NCI-H2029 (cell line): ENCODE data around the gene TMEM63B.
A peak's percentile ranks its signal among the peaks of the same experiment; 100 is the strongest.
"Not testable (repeated sequence)": the region's sequence is repeated elsewhere in the genome, so short reads cannot be mapped to it uniquely, and the experiment has no call there.

ENCODE experiments used
- DNase-seq: peaks from one replicate; lab custom pipeline; 2025; lab: John Stamatoyannopoulos, UW

Gene TMEM63B

GRCh38 chr6:44172731-44173500, 45.6 kb downstream of the TMEM63B start:
- peak; percentile 73 for DNase-seq

DNA sequence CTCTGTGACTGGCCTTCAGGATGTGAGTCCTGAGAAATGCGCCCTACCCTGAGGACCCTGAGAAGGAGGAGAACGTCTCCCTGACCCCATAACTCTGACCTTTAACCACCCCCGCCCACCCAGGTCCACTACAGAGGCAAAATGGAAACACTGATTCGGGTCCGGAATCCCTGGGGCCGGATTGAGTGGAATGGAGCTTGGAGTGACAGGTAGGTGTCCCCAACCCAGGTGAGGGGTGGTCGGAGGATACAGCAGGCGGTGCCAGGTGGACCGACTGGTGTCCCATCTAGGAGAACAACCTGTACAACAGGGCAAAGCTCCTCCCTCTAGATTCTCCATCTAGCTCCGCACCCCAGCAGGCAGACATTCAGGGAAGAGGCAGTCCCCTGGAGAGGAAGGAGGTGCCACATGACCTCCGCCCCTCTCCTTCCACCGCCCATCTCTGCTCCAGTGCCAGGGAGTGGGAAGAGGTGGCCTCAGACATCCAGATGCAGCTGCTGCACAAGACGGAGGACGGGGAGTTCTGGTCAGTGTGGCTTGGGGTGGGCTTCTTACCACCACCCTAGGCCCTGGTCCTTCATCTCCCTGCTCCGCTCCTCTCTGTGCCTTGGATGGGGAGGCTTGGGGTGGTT, 48.9 kb downstream of the TMEM63B start:
- no peak for DNase-seq

DNA sequence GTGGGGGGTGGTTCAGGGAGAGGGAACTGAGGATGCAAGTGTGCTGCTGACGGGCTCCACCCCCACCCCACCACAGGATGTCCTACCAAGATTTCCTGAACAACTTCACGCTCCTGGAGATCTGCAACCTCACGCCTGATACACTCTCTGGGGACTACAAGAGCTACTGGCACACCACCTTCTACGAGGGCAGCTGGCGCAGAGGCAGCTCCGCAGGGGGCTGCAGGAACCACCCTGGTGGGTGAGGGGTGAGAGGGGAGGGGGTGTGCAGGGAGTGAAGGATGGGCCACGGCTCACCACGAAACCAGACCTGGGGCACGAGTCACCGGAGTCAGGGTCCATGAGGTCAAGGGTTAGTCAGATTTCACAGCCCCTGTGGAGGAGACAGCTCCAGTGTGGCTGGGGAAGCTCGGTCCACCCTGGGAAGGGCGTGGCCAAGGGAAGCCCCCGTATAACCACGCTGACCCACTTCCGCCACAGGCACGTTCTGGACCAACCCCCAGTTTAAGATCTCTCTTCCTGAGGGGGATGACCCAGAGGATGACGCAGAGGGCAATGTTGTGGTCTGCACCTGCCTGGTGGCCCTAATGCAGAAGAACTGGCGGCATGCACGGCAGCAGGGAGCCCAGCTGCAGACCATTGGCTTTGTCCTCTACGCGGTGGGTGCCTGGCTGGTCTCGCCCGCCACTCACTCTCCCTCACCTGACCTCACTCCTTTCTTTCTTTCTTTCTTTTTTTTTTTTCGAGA, 49.6 kb downstream of the TMEM63B start:
- DNase-seq: no peak

DNA sequence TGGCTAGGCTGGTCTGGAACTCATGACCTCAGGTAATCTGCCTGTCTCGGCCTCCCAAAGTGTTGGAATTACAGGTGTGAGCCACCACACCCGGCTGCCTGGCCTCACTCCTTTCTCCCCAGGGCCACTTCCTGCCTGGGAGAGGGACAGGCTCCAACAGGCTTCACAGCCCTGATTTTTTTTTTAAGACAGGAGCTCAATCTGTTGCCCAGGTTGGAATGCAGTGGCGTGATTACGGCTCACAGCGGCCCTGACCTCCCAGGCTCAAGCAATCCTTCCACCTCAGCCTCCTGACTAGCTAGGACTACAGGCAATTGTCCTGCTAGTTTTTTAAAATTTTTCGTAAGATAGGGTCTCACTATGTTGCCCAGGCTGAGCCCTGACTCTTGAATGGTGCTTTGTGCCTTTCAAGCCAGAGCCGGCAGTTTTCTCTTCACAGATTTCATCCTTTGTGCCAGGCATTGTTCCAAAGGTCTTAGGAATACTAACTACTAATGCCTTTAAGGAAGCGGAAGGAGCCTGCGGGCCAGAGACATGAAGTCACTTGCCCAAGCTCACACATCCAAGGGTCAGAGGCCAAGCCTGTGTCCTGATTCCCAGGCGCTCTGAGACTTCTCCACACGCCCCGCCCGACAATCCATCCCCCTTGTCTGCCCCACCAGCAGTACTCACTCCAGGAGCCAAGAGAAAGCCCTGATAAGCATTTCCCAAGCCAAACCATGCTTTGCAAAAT, 50.5 kb downstream of the TMEM63B start:
- no peak for DNase-seq

- DNase-seq: no peak
Observed at GRCh38 chr6:44178424-44179071, 51.2 kb downstream of the TMEM63B start.

GRCh38 chr6:44179072-44179536, 51.8 kb downstream of the TMEM63B start:
- no peak for DNase-seq

- no peak for DNase-seq
Observed at GRCh38 chr6:44179648-44180047, 52.3 kb downstream of the TMEM63B start.

DNA sequence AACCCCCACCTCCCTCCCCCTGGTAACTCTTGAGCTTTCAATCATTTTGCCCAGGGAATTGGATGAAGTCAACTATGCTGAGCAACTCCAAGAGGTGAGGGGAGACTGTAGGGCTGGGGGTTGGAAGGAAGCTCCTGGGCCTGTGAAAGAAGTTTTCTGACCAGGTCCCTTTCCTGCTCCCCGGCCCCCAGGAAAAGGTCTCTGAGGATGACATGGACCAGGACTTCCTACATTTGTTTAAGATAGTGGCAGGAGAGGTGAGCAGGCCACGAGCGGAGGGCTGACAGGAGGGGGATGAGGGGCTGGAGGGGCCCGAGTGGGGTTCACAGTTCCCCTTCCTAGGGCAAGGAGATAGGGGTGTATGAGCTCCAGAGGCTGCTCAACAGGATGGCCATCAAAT, 53.1 kb downstream of the TMEM63B start:
- no peak for DNase-seq

- no peak for DNase-seq
Observed at GRCh38 chr6:44180886-44181285, 53.5 kb downstream of the TMEM63B start.

GRCh38 chr6:44181784-44182183, 54.4 kb downstream of the TMEM63B start:
- not testable (repeated sequence) for DNase-seq

DNA sequence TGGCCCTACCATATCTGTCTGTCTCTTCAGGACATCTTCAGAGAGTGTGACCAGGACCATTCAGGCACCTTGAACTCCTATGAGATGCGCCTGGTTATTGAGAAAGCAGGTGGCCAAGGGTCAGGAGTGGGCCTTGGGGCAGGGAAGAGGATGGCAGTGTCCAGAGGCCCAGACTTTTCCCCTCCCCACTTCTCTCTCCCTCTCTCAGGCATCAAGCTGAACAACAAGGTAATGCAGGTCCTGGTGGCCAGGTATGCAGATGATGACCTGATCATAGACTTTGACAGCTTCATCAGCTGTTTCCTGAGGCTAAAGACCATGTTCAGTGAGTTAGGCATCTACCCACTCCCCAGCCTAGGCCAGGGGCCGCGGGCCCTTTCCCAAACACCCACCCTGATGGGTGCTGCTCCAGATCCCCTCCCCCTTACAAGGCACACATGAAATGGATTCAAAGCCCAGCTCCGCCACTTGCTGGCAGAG, 55.6 kb downstream of the TMEM63B start:
- DNase-seq: no peak

DNA sequence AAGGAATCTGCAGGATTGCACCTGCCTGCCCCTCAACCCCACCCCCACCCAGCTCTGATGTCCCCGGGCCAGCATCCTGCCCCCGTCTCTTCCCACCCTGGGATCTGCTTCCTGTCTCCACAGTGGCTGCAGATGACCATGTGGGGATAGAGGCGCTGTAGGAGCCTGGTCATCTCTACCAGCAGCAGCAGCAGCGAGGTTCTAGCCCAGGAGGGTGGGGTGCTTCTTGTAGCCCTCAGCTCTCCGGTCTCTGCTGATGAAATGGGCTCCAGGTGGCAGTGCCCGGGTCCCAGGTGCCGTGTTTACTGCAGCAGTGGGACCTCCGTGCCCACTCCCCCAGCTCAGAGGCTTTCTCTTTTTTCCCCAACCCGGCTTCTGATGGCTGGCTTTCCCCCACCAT, 56.4 kb downstream of the TMEM63B start:
- no peak for DNase-seq

DNA sequence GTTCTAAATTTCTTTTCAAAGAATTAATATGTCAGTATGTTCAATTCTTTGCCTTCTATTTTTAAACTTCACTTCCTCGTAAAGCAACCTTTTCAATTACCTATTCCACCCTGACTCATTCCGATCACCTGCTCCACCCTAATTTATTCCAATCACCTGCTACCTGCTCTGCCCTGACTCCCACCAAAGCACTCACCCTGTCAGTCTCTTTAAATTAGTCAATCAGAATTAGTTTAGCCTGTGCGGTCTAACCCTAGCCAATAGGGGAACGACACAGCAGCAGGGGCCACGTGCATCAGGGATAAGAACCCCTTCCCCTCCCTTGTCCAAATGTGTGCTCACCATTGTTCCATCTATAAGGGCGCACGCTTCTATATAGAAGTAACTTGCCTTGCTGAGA, 58.0 kb downstream of the TMEM63B start:
- not testable (repeated sequence) for DNase-seq

DNA sequence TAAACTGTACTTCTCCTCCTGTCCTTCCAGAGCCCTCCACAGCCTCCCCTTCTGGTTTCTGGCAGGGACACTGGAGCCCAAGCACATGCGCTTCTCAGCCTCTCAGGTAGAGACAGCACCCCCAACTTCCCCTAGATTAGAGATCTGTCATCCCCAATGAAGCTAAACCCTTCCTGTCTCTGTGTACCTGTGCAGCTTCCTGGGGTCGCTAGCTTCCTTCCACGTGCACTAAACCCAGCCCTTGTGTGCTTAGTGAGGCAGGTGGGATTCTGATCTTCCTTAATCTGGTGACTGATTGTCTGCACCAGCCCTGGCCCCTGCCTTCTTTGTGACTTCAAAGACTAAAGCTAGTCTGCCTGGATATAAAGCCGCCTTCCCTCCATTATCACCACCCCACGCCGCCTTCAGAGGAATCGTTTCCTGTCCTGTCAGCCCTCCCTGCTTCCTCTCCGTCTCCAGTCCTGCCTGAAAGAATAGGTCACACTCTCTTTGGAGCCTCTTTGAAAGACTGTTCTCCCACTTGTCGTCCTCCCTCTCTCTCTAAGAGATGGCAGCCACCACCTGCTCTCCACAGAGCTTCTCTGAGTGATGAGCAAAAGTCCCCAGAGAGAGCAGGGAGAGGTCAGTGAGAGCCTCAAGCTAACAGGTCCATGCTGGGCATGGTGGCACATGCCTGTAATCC, 58.7 kb downstream of the TMEM63B start:
- DNase-seq: no peak

GRCh38 chr6:44186635-44187025, 59.3 kb downstream of the TMEM63B start:
- no peak for DNase-seq

DNA sequence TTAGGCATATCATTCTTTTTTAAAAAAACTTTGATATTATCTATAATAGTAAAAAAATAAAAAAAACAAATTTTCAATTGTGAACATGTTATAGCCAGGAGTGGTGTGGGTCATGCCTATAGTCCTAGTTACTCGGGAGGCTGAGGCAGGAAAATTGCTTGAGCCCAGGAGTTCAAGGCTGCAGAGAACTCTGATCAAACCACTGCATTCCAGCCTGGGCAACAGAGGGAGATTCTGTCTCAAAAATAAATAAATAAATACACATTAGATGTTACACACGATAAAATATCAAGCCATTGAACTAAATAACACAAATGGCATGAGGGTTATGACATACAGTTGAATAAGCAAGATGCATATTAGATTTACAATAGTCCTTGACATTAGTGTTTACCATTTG, 61.5 kb downstream of the TMEM63B start:
- no peak for DNase-seq

GRCh38 chr6:44189257-44189656, 61.9 kb downstream of the TMEM63B start:
- no peak for DNase-seq

- no peak for DNase-seq
Observed at GRCh38 chr6:44190715-44191114, 63.4 kb downstream of the TMEM63B start.

- DNase-seq: no peak
Observed at GRCh38 chr6:44192428-44193041, 65.2 kb downstream of the TMEM63B start.

DNA sequence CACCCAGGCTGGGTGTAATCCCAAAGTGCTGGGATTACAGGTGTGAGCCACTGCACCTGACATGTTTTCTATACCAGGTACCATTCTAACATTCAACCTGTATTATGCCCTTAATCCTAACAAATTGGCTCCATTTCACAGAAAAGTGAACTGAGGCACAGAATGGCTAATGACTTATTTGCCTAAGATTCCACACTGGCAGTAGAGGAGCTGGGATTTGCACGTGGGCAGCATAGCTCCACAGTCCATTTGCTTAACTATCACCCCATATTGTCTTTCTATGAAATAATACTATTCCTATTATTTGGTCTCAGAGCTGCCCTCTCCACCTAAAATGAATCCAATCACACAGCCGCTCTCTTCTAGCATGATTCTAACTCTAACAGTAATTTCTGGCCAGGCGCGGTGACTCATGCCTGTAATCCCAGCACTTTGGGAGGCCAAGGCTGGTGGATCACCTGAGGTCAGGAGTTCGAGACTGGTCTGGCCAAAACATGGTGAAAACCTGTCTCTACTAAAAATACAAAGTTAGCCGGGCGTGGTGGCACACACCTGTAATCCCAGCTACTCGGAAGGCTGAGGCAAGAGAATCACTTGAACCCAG, 66.1 kb downstream of the TMEM63B start:
- DNase-seq: no peak
